Endothelial cell of umbilical vein (primary cell): Measurements from ENCODE around the gene MALT1.

Source experiments
- CTCF ChIP-seq, 2 donors: IDR thresholded peaks; 1 replicate in 1 of 2; 2 replicates in 1 of 2; pipeline ENCODE4 v1.5.1; 2011; ENCODE audit warnings: low read length in 2 of 2, mild to moderate bottlenecking in 2 of 2, moderate library complexity in 2 of 2, control low read depth in 1 of 2, inconsistent platforms in 1 of 2, low read depth in 1 of 2; ENCODE audit not compliant: insufficient read depth in 1 of 2; ENCODE audit errors: extremely low read depth in 1 of 2
- EZH2 ChIP-seq: IDR thresholded peaks from 2 replicates; pipeline ENCODE4 v1.6.1; 2012; ENCODE audit warnings: borderline replicate concordance, low read depth, mild to moderate bottlenecking, moderate library complexity, low read length, inconsistent platforms; ENCODE audit not compliant: severe bottlenecking

GRCh38 chr18:58727776-58728500 lies 56.7 kb downstream of the MALT1 start:
- no peak for TF ChIP-seq CTCF (IDR thresholded peaks at IDR 0.05; ENCODE audit: extremely low read depth in 1 of 2, insufficient read depth in 1 of 2, low read depth in 1 of 2, low read length in 2 of 2)
- no peak for TF ChIP-seq EZH2
